ENCODE measurements around the gene CELF2.
A peak's percentile ranks its signal among the peaks of the same experiment; 100 is the strongest.

Gene CELF2

GRCh38 chr10:11231285-11231684 is 213.6 kb downstream of the CELF2 start:
- no peak for DNase-seq

- no peak for DNase-seq
Measured at GRCh38 chr10:11232222-11232961, 214.7 kb downstream of the CELF2 start.

- DNase-seq: no peak
Measured at GRCh38 chr10:11234857-11235531, 217.3 kb downstream of the CELF2 start.

GRCh38 chr10:11235771-11236170 is 218.1 kb downstream of the CELF2 start:
- DNase-seq: no peak

GRCh38 chr10:11236234-11236633 is 218.6 kb downstream of the CELF2 start:
- DNase-seq: no peak

- DNase-seq: no peak
Measured at GRCh38 chr10:11237571-11237970, 219.9 kb downstream of the CELF2 start.

GRCh38 chr10:11238893-11239292 is 221.2 kb downstream of the CELF2 start:
- DNase-seq: no peak

GRCh38 chr10:11240641-11241040 is 223.0 kb downstream of the CELF2 start:
- DNase-seq: no peak

- DNase-seq: peak; percentile 23
Measured at GRCh38 chr10:11242443-11243387, 225.0 kb downstream of the CELF2 start.

- no peak for DNase-seq
Measured at GRCh38 chr10:11243425-11244222, 226.0 kb downstream of the CELF2 start.

- DNase-seq: no peak
Measured at GRCh38 chr10:11245095-11245479, 227.4 kb downstream of the CELF2 start.

GRCh38 chr10:11245510-11245909 is 227.8 kb downstream of the CELF2 start:
- DNase-seq: no peak

- DNase-seq: no peak
Measured at GRCh38 chr10:11245981-11246590, 228.4 kb downstream of the CELF2 start.

- no peak for DNase-seq
Measured at GRCh38 chr10:11246752-11247467, 229.2 kb downstream of the CELF2 start.

GRCh38 chr10:11249152-11249807 is 231.6 kb downstream of the CELF2 start:
- DNase-seq: no peak

- DNase-seq: no peak
Measured at GRCh38 chr10:11249808-11250195, 232.1 kb downstream of the CELF2 start.

- DNase-seq: no peak
Measured at GRCh38 chr10:11250304-11250703, 232.6 kb downstream of the CELF2 start.

- DNase-seq: no peak
Measured at GRCh38 chr10:11252887-11253286, 235.2 kb downstream of the CELF2 start.

- no peak for DNase-seq
Measured at GRCh38 chr10:11253385-11254002, 235.8 kb downstream of the CELF2 start.

- DNase-seq: no peak
Measured at GRCh38 chr10:11255156-11255555, 237.5 kb downstream of the CELF2 start.

Data from midbrain (tissue), 1 donor.